ENCODE data around the gene SLC25A12.

The SLC25A12 gene

DNA sequence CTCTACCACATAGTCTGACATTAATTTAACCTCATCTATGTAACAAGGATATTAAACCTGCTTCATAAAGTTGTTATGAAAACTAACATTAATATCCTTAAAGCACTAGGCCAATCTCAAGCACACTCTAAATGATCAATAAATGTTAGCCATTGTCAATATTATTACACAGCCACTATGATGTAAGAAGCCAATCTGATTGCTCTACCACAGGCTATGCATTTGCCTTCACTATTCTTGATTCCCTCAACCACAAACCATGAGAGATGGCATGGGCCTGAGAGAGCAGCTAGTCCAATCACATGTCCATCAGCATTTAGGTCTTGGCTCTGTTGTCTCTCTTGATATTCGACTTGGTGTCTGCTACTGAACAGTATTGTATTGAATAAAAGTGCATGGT lies 4.2 kb downstream of the SLC25A12 start:
- peaks cover 0 to 15% (median 13%) of the 10 kb centered on the region in 5 donors for H3K4me1 ChIP-seq (ENCODE audit: control insufficient read depth in 5 of 5, insufficient read depth in 5 of 5, low read length in 5 of 5)
- no peak overlapping the region for H3K9ac ChIP-seq (ENCODE audit: low read length in 5 of 5)
- peaks cover 0 to 3% (median 2%) of the 10 kb centered on the region in 5 donors for H3K36me3 ChIP-seq (ENCODE audit: control insufficient read depth in 5 of 5, insufficient read depth in 5 of 5, low read length in 5 of 5)
- no peaks in the 10 kb centered on the region for H3K27me3 ChIP-seq (ENCODE audit: control insufficient read depth in 5 of 5, insufficient read depth in 4 of 5, low read length in 5 of 5)
- no peaks in the 10 kb centered on the region for H3K9me3 ChIP-seq (ENCODE audit: control insufficient read depth in 5 of 5, low read length in 5 of 5)
- H3K27ac ChIP-seq (ENCODE audit: low read depth, low read length), result no peak overlapping the region
- no peak overlapping the region for H3K4me3 ChIP-seq (ENCODE audit: low read depth in 1 of 5, low read length in 5 of 5)

DNA sequence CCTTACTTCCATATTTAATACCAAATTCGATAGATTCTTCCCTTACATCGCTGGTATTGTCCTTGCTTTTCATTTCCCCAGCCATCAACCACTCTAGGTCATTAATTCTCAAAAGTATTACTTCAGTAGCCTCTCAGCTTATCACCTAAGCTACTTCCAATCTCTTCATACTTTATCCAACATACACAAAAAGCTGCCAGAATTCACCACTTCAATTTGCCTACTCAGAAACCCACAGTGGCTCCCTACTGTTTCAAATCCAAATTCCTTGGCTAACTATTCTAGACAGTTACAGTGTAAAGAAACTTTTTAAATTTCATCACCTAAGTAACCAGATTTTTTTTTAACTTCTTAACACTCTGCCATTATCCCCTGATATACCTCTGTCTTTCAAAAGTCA lies 4.7 kb downstream of the SLC25A12 start:
- H3K9ac ChIP-seq (ENCODE audit: low read length in 5 of 5), result peak overlapping the region in 1 of 5 donors; percentile 5
- H3K36me3 ChIP-seq (ENCODE audit: control insufficient read depth in 5 of 5, insufficient read depth in 5 of 5, low read length in 5 of 5), result peaks cover 0 to 3% (median 2%) of the 10 kb centered on the region in 5 donors
- H3K4me1 ChIP-seq (ENCODE audit: control insufficient read depth in 5 of 5, insufficient read depth in 5 of 5, low read length in 5 of 5), result peaks cover 0 to 11% (median 9%) of the 10 kb centered on the region in 5 donors
- no peaks in the 10 kb centered on the region for H3K27me3 ChIP-seq (ENCODE audit: control insufficient read depth in 5 of 5, insufficient read depth in 4 of 5, low read length in 5 of 5)
- H3K4me3 ChIP-seq (ENCODE audit: low read depth in 1 of 5, low read length in 5 of 5), result no peak overlapping the region
- H3K9me3 ChIP-seq (ENCODE audit: control insufficient read depth in 5 of 5, low read length in 5 of 5), result no peaks in the 10 kb centered on the region
- H3K27ac ChIP-seq (ENCODE audit: low read depth, low read length), result no peak overlapping the region

DNA sequence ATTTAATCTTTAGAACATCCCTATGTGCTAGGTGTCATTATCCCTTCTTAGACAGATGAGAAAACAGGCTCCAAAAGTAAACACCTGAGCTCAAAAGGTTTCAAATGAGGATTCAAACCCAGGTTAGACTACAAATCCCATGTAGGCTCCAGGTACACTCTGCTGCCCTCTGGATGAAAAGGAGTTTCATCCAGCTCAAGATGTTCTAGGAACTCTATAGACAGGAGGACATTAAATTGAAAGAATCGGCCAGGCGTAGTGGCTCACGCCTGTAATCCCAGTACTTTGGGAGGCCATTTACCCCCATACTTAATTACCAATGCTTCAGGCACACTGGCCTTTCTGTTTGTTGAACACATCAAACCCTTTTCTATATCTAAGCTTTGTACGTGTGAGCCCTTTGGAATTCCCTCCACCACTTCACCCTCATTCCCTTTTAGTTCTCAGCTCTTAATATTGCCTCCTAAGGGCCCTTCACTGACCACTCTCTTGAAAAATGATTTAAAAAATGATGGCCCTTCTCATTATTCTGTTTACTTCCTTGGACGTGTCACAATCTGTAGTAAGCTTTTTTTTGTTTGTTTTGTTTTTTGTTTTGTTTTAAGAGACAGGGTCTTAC lies 10.7 kb downstream of the SLC25A12 start:
- H3K36me3 ChIP-seq (ENCODE audit: control insufficient read depth in 5 of 5, insufficient read depth in 5 of 5, low read length in 5 of 5), result peaks cover 0 to 3% (median 0%) of the 10 kb centered on the region in 5 donors
- peaks cover 0 to 5% (median 1%) of the 10 kb centered on the region in 5 donors for H3K4me1 ChIP-seq (ENCODE audit: control insufficient read depth in 5 of 5, insufficient read depth in 5 of 5, low read length in 5 of 5)
- H3K27me3 ChIP-seq (ENCODE audit: control insufficient read depth in 5 of 5, insufficient read depth in 4 of 5, low read length in 5 of 5), result no peaks in the 10 kb centered on the region
- H3K9ac ChIP-seq (ENCODE audit: low read length in 5 of 5), result no peak overlapping the region
- no peaks in the 10 kb centered on the region for H3K9me3 ChIP-seq (ENCODE audit: control insufficient read depth in 5 of 5, low read length in 5 of 5)
- no peak overlapping the region for H3K27ac ChIP-seq (ENCODE audit: low read depth, low read length)
- H3K4me3 ChIP-seq (ENCODE audit: low read depth in 1 of 5, low read length in 5 of 5), result no peak overlapping the region

DNA sequence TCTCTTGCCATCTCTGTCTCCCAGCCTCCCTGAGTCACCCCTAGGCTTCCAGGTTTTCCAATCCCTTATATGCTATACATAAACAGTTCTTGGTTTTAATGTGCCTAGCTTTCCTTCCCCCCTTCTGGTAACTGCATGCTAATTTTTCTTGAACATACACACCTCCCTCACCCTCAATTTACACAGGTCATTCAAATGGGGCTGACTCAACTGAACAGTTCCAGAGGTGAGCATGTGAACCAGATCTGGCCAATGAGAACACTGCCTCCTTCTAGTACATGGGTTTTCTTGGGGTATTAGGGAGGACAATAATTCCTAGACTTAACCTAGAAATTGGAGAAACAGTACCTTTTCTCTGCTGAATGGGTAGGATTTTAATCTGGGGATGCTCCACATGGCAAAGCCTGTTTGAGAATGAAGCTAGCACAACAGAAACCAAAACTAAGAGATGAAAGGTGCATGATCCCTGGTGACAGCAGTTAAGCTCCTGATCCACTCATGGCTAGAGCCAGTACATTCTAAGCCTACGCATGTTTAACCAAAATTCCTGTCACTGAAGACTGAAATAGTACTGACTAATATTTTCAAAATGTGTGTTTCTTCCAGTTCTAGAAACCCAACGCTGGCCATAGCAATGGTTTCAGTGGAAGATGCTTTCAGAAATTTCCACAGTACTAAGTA lies 11.8 kb downstream of the SLC25A12 start:
- Histone ChIP-seq H3K4me3 (ENCODE audit: low read depth in 1 of 5, low read length in 5 of 5) (no peak overlapping the region), H3K9me3 (ENCODE audit: control insufficient read depth in 5 of 5, low read length in 5 of 5) (no peaks in the 10 kb centered on the region), H3K4me1 (ENCODE audit: control insufficient read depth in 5 of 5, insufficient read depth in 5 of 5, low read length in 5 of 5) (peaks cover 0 to 10% (median 7%) of the 10 kb centered on the region in 5 donors), H3K27me3 (ENCODE audit: control insufficient read depth in 5 of 5, insufficient read depth in 4 of 5, low read length in 5 of 5) (no peaks in the 10 kb centered on the region), H3K9ac (ENCODE audit: low read length in 5 of 5) (no peak overlapping the region), H3K27ac (ENCODE audit: low read depth, low read length) (no peak overlapping the region), H3K36me3 (ENCODE audit: control insufficient read depth in 5 of 5, insufficient read depth in 5 of 5, low read length in 5 of 5) (no peaks in the 10 kb centered on the region)

GRCh38 chr2:171880774-171881173 lies 13.3 kb downstream of the SLC25A12 start:
- no peaks in the 10 kb centered on the region for H3K9me3 ChIP-seq (ENCODE audit: control insufficient read depth in 5 of 5, low read length in 5 of 5)
- H3K9ac ChIP-seq (ENCODE audit: low read length in 5 of 5), result no peak overlapping the region
- peaks cover 0 to 10% (median 7%) of the 10 kb centered on the region in 5 donors for H3K4me1 ChIP-seq (ENCODE audit: control insufficient read depth in 5 of 5, insufficient read depth in 5 of 5, low read length in 5 of 5)
- H3K36me3 ChIP-seq (ENCODE audit: control insufficient read depth in 5 of 5, insufficient read depth in 5 of 5, low read length in 5 of 5), result no peaks in the 10 kb centered on the region
- no peaks in the 10 kb centered on the region for H3K27me3 ChIP-seq (ENCODE audit: control insufficient read depth in 5 of 5, insufficient read depth in 4 of 5, low read length in 5 of 5)
- no peak overlapping the region for H3K27ac ChIP-seq (ENCODE audit: low read depth, low read length)
- H3K4me3 ChIP-seq (ENCODE audit: low read depth in 1 of 5, low read length in 5 of 5), result no peak overlapping the region

DNA sequence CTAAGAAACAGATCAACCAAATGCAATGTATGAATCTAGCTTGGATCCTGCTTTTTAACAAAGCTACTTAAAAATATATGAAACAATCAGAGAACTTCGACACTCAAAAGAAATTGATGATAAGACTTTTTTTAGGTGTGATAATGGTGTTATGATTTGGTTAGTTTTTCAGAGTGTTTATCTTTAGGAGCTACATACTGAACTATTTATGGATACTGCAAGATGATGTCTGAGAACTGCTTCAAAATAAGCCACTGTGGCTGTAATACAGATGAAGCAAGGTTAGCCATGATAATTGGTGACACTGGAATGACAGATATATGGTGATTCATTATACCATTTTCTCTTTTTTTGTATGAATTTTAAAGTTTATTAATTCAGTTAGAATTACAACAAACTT lies 14.2 kb downstream of the SLC25A12 start:
- H3K4me1 ChIP-seq (ENCODE audit: control insufficient read depth in 5 of 5, insufficient read depth in 5 of 5, low read length in 5 of 5), result peaks cover 0 to 10% (median 7%) of the 10 kb centered on the region in 5 donors
- H3K27ac ChIP-seq (ENCODE audit: low read depth, low read length), result no peak overlapping the region
- H3K9ac ChIP-seq (ENCODE audit: low read length in 5 of 5), result no peak overlapping the region
- no peaks in the 10 kb centered on the region for H3K27me3 ChIP-seq (ENCODE audit: control insufficient read depth in 5 of 5, insufficient read depth in 4 of 5, low read length in 5 of 5)
- no peak overlapping the region for H3K4me3 ChIP-seq (ENCODE audit: low read depth in 1 of 5, low read length in 5 of 5)
- peaks cover 0 to 4% (median 0%) of the 10 kb centered on the region in 5 donors for H3K36me3 ChIP-seq (ENCODE audit: control insufficient read depth in 5 of 5, insufficient read depth in 5 of 5, low read length in 5 of 5)
- no peaks in the 10 kb centered on the region for H3K9me3 ChIP-seq (ENCODE audit: control insufficient read depth in 5 of 5, low read length in 5 of 5)

DNA sequence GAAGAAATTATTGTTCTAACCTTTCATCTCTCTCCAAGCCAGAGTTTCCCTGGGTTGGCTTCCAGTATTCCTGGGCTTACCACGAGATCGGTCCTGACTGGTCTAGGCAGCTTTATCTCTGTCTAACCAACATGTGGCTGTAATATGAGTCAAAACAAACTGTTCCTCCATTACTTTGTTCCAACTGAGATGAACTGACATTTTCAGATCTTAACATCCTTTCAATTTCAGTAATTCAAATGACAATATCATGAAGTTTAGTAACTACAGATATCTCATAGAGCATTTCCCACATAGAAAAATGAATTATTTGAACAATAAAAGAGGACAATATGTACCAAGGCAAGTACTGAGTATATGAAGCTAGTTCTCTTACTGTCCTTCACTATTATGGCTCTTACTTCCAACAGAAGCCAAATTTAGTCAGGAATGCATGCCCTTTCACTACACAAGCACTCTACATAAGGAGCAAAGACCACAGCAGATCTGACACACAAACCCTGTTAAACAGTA lies 15.5 kb downstream of the SLC25A12 start:
- peaks cover 0 to 10% (median 7%) of the 10 kb centered on the region in 5 donors for H3K4me1 ChIP-seq (ENCODE audit: control insufficient read depth in 5 of 5, insufficient read depth in 5 of 5, low read length in 5 of 5)
- H3K4me3 ChIP-seq (ENCODE audit: low read depth in 1 of 5, low read length in 5 of 5), result no peak overlapping the region
- peaks cover 0 to 5% (median 4%) of the 10 kb centered on the region in 5 donors for H3K36me3 ChIP-seq (ENCODE audit: control insufficient read depth in 5 of 5, insufficient read depth in 5 of 5, low read length in 5 of 5)
- H3K27ac ChIP-seq (ENCODE audit: low read depth, low read length), result no peak overlapping the region
- H3K9me3 ChIP-seq (ENCODE audit: control insufficient read depth in 5 of 5, low read length in 5 of 5), result peaks cover 0 to 4% (median 0%) of the 10 kb centered on the region in 5 donors
- no peak overlapping the region for H3K9ac ChIP-seq (ENCODE audit: low read length in 5 of 5)
- no peaks in the 10 kb centered on the region for H3K27me3 ChIP-seq (ENCODE audit: control insufficient read depth in 5 of 5, insufficient read depth in 4 of 5, low read length in 5 of 5)

DNA sequence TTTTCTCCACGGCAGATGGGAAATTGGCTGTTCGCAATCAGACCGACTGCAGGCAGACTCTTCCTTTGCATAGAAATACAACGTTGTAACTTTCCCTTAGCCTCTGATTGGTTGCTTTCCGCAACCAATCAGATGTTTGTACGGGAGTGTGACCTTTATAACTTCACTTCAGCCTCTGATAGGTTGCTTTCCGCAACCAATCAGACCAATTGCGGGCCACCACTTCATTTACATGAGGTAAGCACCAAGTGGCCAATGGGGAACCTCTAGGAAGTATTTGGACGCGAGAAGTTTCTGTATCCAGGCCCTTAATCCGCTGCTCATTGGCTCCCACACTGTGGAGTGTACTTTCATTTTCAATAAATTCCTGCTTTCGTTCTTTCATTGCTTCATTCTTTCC lies 19.1 kb downstream of the SLC25A12 start:
- H3K9me3 ChIP-seq (ENCODE audit: control insufficient read depth in 5 of 5, low read length in 5 of 5), result peaks cover 0 to 4% (median 0%) of the 10 kb centered on the region in 5 donors
- H3K4me1 ChIP-seq (ENCODE audit: control insufficient read depth in 5 of 5, insufficient read depth in 5 of 5, low read length in 5 of 5), result peaks cover 0 to 10% (median 7%) of the 10 kb centered on the region in 5 donors
- H3K36me3 ChIP-seq (ENCODE audit: control insufficient read depth in 5 of 5, insufficient read depth in 5 of 5, low read length in 5 of 5), result peaks cover 0 to 5% (median 4%) of the 10 kb centered on the region in 5 donors
- H3K4me3 ChIP-seq (ENCODE audit: low read depth in 1 of 5, low read length in 5 of 5), result no peak overlapping the region
- no peak overlapping the region for H3K9ac ChIP-seq (ENCODE audit: low read length in 5 of 5)
- H3K27ac ChIP-seq (ENCODE audit: low read depth, low read length), result no peak overlapping the region
- H3K27me3 ChIP-seq (ENCODE audit: control insufficient read depth in 5 of 5, insufficient read depth in 4 of 5, low read length in 5 of 5), result no peaks in the 10 kb centered on the region

DNA sequence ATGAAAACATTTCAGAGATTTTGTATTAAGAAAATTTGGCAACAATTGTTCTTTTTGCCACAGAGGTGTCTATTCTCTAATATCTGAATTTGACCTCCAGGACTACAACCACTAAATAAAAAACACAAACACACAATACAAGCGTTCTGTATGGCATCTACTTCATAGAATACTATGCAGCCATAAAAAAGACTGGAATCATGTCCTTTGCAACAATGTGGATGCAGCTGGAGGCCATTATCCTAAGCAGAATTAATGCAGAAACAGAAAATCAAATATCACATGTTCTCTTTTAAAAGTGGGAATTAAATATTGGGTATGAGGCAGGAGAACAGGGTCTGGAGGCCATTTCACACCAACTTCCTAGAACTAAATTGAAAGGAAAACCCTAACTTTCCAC lies 19.5 kb downstream of the SLC25A12 start:
- Histone ChIP-seq H3K27me3 (ENCODE audit: control insufficient read depth in 5 of 5, insufficient read depth in 4 of 5, low read length in 5 of 5) (no peaks in the 10 kb centered on the region), H3K4me3 (ENCODE audit: low read depth in 1 of 5, low read length in 5 of 5) (no peak overlapping the region), H3K9ac (ENCODE audit: low read length in 5 of 5) (no peak overlapping the region), H3K27ac (ENCODE audit: low read depth, low read length) (no peak overlapping the region), H3K36me3 (ENCODE audit: control insufficient read depth in 5 of 5, insufficient read depth in 5 of 5, low read length in 5 of 5) (peaks cover 0 to 5% (median 4%) of the 10 kb centered on the region in 5 donors), H3K9me3 (ENCODE audit: control insufficient read depth in 5 of 5, low read length in 5 of 5) (peaks cover 0 to 4% (median 0%) of the 10 kb centered on the region in 5 donors), H3K4me1 (ENCODE audit: control insufficient read depth in 5 of 5, insufficient read depth in 5 of 5, low read length in 5 of 5) (peaks cover 0 to 10% (median 7%) of the 10 kb centered on the region in 5 donors)

- Histone ChIP-seq H3K27me3 (ENCODE audit: control insufficient read depth in 5 of 5, insufficient read depth in 4 of 5, low read length in 5 of 5) (no peaks in the 10 kb centered on the region), H3K27ac (ENCODE audit: low read depth, low read length) (no peak overlapping the region), H3K4me1 (ENCODE audit: control insufficient read depth in 5 of 5, insufficient read depth in 5 of 5, low read length in 5 of 5) (no peaks in the 10 kb centered on the region), H3K9me3 (ENCODE audit: control insufficient read depth in 5 of 5, low read length in 5 of 5) (no peaks in the 10 kb centered on the region), H3K9ac (ENCODE audit: low read length in 5 of 5) (no peak overlapping the region), H3K36me3 (ENCODE audit: control insufficient read depth in 5 of 5, insufficient read depth in 5 of 5, low read length in 5 of 5) (no peaks in the 10 kb centered on the region), H3K4me3 (ENCODE audit: low read depth in 1 of 5, low read length in 5 of 5) (no peak overlapping the region)
These were observed 29.6 kb downstream of the SLC25A12 start for GRCh38 chr2:171864357-171864985.

Data from subcutaneous abdominal adipose tissue (tissue), 5 donors.